CD4-positive, alpha-beta T cell treated with Interferon alpha-2 for 1 hour (primary cell): ENCODE measurements around the gene BET1.

Source experiments
- DNase-seq, 2 donors: peaks; one replicate each; pipeline ENCODE4 v3.0.0-alpha.2; 2020 to 2022

Gene BET1

DNA sequence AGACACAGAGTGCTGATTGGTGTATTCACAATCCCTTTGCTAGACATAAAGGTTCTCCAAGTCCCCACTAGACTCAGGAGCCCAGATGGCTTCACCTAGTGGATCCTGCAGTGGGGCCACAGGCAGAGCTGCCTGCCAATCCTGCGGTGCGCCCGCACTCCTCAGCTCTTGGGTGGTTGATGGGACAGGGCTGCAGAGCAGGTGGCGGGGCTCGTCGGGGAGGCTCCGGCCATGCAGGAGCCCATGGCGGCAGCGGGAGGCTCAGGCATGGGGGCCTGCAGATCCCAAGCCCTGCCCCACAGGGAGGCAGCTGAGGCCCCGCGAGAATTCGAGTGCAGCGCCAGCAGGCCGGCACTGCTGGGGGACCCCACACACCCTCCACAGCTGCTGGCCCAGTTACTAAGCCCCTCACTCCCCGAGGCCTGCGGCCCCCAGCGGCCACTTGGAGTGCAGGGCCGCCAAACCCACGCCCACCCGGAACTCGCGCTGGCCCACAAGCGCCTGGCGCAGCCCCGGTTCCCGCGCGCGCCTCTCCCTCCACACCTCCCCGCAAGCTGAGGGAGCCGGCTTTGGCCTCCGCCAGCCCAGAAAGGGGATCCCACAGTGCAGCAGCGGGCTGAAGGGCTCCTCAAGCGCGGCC lies 7.7 kb upstream of the BET1 start:
- DNase-seq, result no peak

DNA sequence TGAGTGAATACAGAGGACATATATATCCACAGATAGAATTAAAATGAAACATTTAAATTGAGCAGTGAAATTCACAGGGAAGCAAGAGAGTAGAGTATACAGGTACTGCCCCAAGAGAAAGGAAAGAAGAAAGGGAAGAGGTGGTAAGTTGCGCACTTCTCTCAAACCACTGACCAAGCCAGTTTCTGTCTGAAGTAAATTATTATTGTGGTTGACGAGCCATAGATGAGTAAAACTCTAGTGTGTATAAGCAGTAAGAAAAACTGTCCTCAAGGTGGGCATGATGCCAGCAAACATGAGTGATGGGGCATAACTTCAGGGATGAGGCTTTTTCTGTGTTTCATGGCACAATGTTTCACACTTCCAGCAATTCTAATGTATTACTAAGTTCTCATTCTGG lies 4.4 kb upstream of the BET1 start:
- DNase-seq, result no peak

DNA sequence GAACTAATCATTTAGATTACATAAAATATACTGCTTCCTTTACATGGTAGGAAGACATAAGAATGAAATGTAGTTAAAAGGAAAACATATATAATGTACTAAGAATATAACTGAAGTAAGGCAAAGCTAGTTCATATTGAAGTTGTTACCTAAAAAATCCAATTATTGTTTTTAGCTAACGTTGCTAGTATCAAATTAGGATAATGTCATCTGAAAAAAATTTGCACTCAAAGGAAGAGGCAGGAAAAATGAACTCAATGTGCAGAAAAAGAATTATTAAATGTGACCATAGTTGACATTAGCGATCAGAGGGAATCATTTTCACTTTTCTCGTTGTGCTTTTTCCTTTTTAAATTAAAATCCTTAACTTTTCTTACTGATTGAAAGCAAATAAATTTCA lies 1.6 kb upstream of the BET1 start:
- no peak for DNase-seq

DNA sequence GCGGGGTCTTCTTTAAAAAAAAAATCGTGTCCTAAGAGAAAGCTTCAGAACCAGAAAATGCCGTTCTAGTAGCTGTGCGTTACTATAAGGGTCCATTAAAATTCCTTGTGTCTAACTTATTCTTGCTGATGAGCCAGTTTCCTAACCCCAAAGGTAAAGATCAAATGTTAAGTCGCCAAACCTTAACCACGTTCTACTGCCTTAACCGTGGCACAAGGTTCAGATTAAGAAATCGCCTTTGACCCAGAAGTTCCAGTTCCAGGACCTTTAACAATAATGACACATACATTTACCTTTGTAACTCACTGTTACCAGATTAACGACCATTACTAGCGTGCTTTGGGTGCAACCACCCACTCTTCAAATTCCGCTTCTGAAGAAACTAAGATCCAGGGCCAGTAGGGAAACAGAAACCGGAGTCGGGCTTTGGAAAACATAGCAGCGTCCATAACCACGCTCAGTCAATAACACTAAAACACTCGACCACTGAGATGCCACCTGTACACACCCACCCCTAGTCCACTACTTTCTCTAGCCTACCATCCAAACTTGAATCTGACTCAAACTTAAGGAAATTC lies 620 bp downstream of the BET1 start:
- DNase-seq, result no peak

DNA sequence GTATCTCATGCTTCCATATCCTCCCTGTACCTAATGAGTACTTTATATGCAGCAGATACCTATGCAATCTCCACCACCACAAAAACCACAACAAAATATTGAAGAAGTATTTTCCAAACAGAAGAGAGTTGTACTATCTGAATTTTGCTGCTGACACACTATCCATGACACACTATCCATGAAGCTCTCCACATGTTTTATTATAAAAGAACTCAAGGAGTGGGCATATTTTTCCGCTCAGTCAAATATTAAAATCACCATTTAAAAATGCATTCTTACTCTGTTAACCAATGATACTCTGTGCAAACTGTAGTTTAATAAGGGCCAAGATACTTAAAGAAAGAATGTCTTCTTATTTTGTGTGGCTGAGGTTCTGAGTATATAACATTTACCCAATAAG lies 2.8 kb downstream of the BET1 start:
- DNase-seq, result no peak

DNA sequence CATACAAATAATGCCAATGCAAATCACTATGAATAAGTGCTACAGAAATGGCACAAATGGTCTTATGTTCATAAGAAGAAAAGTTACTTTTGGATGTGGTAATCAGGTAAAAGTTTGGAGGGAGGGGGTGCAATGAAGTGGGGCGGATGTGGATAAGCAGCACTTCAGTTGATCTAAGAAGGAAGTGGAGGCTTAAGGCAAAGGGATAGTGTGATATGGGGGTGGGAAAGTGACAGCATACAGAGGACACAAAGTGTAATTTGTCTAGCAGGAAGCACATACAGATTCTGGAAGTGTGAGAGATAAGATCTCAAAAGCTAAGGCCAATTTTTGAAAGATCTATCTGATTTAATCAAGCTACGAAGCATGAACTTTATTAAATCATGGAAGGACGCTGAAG lies 6.3 kb downstream of the BET1 start:
- no peak for DNase-seq

DNA sequence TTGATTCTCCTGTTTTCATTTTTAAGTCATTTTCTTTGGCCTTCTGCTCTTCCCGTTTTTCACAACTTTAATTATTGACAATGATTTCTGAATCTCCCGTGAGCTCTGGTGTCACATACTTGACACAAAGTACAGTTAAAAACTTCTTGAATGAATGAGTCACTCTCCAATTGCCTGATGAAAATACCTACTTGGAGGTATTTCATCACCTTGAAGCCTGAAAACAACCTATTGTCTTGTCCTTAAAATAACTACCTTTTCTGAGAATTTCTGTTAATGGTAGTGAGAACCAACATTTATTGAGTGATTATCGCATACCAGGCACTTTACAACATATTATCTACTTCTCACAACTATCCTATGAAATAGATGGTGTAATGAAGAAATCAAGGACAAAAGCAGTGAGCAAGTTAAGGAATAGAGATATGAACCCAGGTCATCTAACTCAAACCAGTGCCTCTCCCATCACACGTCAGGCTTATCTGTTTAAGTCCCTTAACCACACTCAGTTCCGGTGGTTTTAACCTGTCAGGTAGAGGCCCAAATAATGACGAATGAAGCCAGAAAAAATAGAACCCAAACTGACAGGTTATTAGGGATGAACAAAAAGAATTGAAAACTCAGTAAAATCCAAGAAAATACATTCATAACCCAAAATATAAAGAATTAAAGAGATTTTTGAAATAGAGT lies 11.6 kb downstream of the BET1 start:
- DNase-seq, result no peak

DNA sequence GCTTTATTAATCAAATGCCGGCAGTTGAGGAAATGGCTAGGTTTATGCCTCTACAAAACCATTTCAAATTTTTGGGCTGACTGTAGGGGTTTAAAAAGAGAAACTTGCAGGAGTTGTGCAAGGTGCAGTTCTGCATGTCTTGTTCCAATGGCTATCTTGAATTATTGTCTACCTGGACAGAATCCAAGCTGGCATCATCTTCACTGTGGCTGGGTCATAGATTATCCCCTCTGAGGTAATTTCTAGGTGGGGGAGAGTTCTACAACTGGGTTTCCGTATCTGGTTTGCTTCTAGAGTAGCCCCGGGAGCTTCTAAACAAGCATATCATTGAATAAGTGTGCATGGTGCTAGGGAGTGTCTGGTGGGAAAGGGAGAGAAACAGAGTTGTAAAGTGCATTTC lies 16.9 kb downstream of the BET1 start:
- no peak for DNase-seq

DNA sequence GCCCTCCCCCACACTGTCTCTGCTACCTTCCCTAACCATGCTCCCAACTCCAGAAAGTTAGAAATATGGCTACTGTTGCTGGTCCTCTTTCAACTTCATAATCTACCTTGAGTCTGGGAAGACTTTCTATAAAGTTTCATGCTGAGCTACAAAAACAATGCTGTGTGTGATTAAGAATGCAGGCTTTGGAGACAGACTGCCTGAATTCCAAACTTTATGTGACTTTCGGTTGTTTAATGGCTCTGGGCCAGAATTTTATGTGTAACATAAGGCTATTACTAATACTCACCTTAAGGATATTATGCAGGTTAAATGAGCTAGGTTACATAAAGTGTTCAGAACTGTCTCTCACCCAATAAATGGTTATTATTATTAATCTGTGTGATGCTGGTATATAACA lies 19.1 kb downstream of the BET1 start:
- DNase-seq, result no peak

DNA sequence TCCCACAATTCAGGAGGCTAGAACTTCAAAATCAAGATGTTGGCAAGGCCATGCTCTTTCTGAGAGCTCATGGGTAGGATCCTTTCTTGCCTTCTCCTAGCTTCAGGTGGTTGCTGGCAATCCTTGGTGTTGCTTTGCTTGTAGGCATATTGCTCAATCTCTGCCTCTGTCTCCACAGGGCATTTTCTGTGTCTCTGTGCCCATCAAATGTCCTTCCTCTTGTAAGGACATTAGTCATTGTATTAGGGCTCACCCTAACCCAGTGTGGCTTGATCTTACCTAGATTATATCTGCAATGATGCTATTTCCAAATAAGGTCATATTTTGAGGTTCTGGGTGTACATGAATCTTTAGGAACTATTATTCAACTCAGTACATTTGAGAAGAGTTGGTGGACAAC lies 20.1 kb downstream of the BET1 start:
- no peak for DNase-seq

DNA sequence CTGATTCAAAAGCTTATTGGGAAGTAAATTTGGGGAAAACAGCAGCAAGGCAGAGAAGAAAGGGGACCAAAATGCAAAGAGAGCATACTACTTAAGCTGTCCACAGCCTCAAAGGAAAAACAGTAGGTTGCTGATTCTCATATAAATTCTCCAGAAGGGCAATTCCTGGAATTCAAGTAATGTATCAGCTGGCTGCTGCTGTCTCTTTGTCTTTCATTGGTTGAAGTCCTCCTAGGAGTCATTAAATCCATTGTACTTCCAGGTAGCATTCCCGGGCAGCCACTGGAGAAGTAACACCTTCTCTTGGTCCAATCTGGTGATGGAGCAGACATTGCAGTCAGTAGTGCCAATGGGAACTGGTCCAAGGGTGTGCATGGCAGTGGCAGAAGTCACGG lies 22.7 kb downstream of the BET1 start:
- DNase-seq, result no peak

DNA sequence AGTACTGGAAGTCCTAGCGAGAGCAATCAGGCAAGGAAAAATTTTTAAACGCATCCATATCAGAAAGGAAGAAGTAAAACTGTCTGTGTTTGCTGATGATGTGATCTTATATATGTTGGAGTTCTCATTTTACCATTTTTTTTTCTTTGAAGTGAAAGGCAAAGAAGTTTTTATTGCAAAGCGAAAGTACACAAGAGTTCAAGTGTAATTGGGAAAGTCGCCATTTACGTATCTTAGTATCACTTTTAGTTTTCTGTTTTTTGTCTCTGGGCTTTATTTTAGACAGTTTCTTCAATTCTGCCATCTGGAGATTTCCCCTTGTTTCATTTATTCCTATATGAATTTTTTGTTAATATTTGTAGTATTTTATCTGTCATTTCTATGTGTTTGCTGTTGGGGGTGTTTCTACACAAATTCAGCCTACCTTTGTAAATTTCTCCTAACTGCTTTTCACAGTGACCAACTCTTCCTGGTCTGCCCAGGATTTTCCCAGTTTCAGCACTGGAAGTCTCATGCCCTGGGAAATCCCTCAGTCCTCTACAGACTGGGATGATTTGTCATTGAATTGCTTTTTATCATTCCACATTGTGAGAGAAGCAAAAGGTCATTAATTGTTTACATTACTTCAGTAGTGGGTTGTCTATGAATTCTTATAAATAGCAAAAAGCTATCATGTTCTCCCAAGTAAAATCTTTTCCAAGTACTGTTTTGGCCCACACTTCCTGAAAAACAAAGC lies 23.2 kb downstream of the BET1 start:
- DNase-seq, result no peak

DNA sequence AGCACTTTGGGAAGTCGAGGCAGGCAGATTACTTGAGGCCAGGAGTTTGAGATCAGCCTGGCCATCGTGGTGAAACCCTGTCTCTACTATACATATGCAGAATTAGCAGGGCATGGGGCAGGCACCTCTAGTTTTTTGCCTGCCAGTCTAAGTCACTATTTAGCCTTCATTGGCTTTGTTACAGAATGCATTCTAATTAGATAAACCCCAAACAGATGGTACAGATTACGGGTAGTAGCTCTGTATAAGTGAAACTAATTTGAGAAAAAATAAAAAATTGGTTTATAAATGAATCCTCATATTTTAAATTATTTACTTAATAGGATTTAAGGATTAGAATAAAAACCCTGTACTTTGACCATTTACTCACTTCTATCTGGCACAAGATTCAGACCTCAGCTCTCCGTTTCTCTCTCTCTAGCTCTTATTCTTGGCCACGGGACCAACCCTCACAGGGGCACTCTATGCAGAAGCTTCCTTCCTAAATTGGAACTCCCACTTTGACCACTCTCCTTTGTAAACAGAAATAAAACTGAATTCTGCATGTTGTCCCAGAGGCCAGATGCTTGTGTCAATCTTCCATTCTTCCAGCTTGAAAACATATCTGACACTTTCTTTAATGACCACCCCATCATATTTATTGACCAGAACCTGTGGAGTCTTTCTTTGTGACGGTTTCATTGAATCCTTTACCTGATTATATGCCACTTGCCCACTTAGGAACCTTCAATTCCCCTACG lies 26.8 kb downstream of the BET1 start:
- no peak for DNase-seq

DNA sequence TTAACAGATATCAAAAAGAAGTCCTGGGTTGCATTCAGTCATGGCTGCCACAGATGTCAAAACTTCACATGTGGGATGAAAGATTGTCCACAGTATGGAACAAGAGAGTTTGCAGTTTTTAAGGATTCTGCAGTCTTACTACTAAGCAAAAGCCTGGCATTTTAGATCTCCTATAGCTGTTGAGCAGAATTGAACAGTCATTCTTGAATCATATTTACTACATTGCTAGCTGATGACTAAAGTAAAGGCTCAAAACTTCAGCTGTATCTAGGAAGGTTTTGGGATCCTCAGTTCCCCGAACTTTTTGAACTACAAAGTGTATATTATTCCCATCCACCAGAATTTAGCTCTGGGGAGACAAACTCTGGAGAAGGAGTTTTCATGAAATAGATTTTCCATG lies 31.0 kb downstream of the BET1 start:
- no peak for DNase-seq

DNA sequence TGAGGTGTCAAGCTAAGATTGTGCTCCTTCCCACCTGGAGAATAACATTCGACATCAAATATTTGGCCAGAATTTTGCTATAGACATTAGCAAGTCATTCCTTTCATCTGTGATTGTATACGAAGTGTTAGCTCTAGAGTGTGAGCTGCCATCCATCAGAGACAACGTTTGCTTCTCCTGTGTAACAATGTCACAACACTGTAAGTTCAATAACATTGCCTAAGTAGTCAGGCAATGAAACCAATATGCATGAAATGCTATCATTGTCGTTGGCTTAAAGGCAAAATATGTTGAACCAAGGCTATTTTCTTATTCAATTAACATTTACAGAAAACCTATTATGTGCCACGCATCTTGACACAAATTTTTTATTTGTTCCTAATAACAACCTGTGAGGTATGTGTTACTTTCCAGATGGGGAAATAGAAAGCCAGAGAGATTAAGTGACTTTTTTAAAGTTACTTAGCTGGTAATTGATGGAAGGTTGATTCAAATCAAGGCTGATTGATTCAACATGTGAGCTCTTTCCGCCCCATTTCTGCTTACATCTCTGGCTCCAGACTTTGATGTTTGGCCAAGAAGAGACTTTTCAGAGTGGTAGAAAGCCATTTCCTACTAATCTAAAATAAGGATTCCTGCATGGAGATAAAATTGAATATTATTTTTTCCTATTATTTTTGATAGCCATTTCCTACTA lies 32.0 kb downstream of the BET1 start:
- DNase-seq, result no peak

DNA sequence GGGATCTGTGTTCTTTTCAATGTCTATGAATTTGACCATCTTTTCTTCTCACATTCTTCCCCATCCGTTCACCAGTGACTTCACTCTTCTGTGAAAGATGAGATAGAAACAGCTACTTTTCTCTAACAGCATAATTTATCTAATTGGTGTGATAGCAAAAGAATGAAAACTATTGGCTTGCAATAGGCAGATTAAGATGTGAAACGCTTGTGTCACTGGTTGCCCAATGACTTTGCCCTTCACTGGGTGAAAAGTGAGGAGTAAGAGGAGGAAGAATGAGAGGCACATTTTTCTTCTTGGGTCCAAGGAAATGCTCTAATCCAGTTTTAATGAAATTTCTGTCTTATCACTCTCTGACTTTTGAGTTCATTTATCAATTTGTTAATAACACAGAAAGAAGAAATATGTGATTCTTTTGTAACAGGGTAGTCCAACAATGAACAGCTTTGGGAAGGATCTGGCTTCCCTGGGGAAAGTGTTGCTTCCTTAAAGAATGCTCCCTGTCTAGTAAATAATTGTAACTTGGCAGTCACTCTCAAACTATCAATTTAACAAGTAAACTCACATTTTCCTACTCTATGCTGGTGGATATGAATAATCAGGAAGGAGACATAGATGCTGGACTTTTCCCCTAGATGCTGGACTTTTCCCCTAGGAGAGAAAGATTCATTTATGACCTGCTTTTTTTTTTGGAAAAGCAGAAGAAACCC lies 35.1 kb downstream of the BET1 start:
- no peak for DNase-seq

DNA sequence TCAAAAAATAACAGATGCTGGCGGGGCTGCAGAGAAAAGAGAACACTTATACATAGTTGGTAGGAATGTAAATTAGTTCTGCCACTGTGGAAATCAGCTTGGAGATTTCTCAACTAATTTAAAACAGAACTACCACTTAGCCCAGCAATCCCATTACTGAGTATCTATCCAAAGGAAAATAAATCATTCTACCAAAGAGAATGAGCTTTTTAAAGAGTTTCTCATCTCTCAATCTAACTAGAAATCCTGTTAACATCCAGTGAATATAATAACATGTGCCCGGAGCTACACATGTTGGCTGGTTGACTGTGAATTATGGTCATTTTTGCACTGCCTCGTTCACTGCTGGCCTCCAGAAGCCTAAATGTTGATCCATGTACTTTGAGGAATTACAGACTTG lies 39.3 kb downstream of the BET1 start:
- no peak for DNase-seq

DNA sequence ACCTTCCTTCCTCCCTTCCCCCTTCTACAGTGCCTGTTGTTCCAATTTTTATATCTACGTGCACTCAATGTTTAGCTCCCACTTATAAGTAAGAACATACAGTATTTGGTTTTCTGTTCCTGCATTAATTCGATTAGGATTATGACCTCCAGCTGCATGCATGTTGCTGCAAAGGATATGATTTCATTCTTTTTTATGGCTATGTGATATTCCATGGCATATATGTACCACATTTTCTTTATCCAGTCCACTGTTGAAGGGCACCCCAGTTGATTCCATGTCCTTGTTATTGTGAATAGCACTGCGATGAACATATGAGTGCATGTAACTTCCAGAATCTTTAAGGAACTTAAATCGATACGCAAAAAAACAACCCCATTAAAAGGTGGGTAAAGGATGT lies 39.9 kb downstream of the BET1 start:
- DNase-seq, result no peak

DNA sequence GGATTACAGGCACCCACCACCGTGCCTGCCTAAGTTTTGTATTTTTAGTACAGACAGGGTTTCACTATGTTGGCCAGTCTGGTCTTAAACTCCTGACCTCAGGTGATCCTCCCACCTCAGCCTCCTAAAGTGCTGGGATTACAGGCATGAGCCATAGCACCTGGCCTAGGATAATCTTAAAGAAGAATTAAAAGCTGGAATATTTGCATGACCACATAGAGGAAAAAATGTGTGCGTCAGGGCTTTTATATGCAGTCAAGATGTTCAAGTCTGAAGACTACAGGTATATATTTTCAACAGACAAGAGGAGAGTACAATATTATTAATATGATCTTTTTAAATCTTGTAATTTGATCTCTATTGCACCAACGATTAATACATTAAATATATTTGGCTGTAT lies 43.2 kb downstream of the BET1 start:
- DNase-seq, result no peak

DNA sequence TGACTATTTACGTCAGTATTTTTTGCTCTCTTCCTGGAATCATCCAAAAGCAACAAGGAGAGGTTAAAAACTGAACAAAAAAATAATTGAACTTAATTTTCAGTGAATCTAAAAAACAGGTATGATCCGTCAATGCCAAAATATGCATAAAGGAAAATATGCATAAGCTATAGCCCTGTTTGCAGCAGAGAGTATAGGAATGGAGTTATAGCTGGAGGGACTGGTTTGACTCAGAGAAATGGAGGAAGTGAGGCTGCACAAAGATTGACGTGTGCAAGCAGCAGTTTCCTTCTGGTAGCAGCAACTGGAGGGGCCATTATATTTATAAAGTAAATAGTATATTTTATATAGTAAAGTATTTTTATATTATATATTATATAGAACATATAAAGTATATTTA lies 45.5 kb downstream of the BET1 start:
- DNase-seq, result no peak

DNA sequence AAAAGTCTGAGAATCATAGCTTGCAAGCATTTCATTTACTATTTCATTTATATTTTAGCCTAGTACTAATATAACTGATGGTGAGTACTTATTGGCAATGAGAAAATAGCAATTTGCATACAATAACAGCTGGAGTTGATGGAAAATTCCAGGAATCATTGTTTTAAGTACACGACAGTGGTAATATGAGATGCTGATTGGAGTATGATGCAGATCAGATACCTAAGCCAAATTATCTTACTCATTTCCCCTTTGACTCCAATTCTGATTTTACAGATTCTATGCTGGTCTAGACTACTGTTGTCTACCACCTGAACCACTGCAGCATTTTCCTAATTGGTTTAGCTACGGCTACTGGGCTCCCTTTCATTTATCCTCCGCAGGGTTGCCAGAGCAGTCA lies 45.9 kb downstream of the BET1 start:
- no peak for DNase-seq

DNA sequence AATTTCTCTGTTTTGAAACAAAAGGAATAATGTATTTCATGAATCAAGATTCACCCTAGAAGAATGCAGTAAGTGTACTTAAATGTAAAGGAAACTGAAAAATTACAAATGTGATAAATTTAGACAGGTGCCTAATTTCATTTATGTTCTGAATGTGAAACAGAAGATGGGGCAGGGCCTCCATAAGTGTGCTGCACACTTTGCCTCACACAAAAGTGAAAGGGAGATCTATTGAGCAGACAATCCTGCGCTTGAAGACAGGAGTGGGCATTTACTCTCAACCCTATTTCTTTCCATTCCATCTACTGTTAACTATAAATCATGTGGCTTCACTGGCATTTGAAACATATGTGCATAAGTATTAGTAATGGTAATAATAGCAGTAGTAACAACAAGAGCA lies 46.4 kb downstream of the BET1 start:
- no peak for DNase-seq
